Mucosa of stomach (tissue), 1 donor: ENCODE results near the gene ARID3B.

Source experiments
- H3K27me3 ChIP-seq: one replicate; pipeline ENCODE4 v1.7.0; 2013; ENCODE audit warnings: mild to moderate bottlenecking, low read length; ENCODE audit not compliant: control insufficient read depth, insufficient read depth
- H3K36me3 ChIP-seq: one replicate; pipeline ENCODE4 v1.7.0; 2013; ENCODE audit warnings: low read length; ENCODE audit not compliant: control insufficient read depth, insufficient read depth
- H3K4me1 ChIP-seq: one replicate; pipeline ENCODE4 v1.7.0; 2013; ENCODE audit warnings: mild to moderate bottlenecking, low read length; ENCODE audit not compliant: control insufficient read depth, insufficient read depth
- H3K4me3 ChIP-seq: one replicate; pipeline ENCODE4 v1.7.0; 2013; ENCODE audit warnings: low read length
- H3K9ac ChIP-seq: one replicate; pipeline ENCODE4 v1.7.0; 2013; ENCODE audit warnings: mild to moderate bottlenecking, low read length, moderate library complexity
- H3K9me3 ChIP-seq: one replicate; pipeline ENCODE4 v1.7.0; 2013; ENCODE audit warnings: mild to moderate bottlenecking, low read length, moderate library complexity; ENCODE audit not compliant: control insufficient read depth
- donor health status: Pancreatic carcinoma.

ARID3B gene

GRCh38 chr15:74620636-74621545, 79.9 kb downstream of the ARID3B start:
- Histone ChIP-seq H3K9me3 (no peaks in the 10 kb centered on the region), H3K9ac (no peak overlapping the region), H3K4me3 (no peak overlapping the region), H3K27me3 (no peaks in the 10 kb centered on the region), H3K36me3 (peaks cover 50% of the 10 kb centered on the region), H3K4me1 (peaks cover 38% of the 10 kb centered on the region)

GRCh38 chr15:74621546-74621920, 80.5 kb downstream of the ARID3B start:
- H3K9ac ChIP-seq, result no peak overlapping the region
- H3K36me3 ChIP-seq, result peaks cover 57% of the 10 kb centered on the region
- peaks cover 36% of the 10 kb centered on the region for H3K4me1 ChIP-seq
- no peaks in the 10 kb centered on the region for H3K9me3 ChIP-seq
- H3K27me3 ChIP-seq, result no peaks in the 10 kb centered on the region
- H3K4me3 ChIP-seq, result no peak overlapping the region

- Histone ChIP-seq H3K9ac (no peak overlapping the region), H3K9me3 (no peaks in the 10 kb centered on the region)
Observed at GRCh38 chr15:74621936-74622335, 80.9 kb downstream of the ARID3B start.

GRCh38 chr15:74622758-74623157, 81.7 kb downstream of the ARID3B start:
- no peaks in the 10 kb centered on the region for H3K9me3 ChIP-seq
- H3K4me1 ChIP-seq, result peaks cover 23% of the 10 kb centered on the region
- H3K4me3 ChIP-seq, result no peak overlapping the region
- no peak overlapping the region for H3K9ac ChIP-seq
- no peaks in the 10 kb centered on the region for H3K27me3 ChIP-seq
- H3K36me3 ChIP-seq, result peaks cover 58% of the 10 kb centered on the region

More at GRCh38 chr15:74621936-74622335, 80.9 kb downstream of the ARID3B start:
- H3K4me3 ChIP-seq, result no peak overlapping the region
- peaks cover 32% of the 10 kb centered on the region for H3K4me1 ChIP-seq
- H3K36me3 ChIP-seq, result peaks cover 58% of the 10 kb centered on the region
- H3K27me3 ChIP-seq, result no peaks in the 10 kb centered on the region

- H3K9ac ChIP-seq, result no peak overlapping the region
- peaks cover 63% of the 10 kb centered on the region for H3K36me3 ChIP-seq
- H3K4me3 ChIP-seq, result no peak overlapping the region
- H3K4me1 ChIP-seq, result peaks cover 14% of the 10 kb centered on the region
- H3K27me3 ChIP-seq, result no peaks in the 10 kb centered on the region
- H3K9me3 ChIP-seq, result no peaks in the 10 kb centered on the region
Observed at GRCh38 chr15:74624020-74624602, 83.1 kb downstream of the ARID3B start.

GRCh38 chr15:74625693-74626092, 84.7 kb downstream of the ARID3B start:
- Histone ChIP-seq H3K36me3 (peaks cover 59% of the 10 kb centered on the region), H3K9me3 (no peaks in the 10 kb centered on the region)

GRCh38 chr15:74626336-74626735, 85.3 kb downstream of the ARID3B start:
- no peaks in the 10 kb centered on the region for H3K9me3 ChIP-seq
- peaks cover 11% of the 10 kb centered on the region for H3K4me1 ChIP-seq
- H3K27me3 ChIP-seq, result no peaks in the 10 kb centered on the region
- H3K4me3 ChIP-seq, result no peak overlapping the region
- H3K36me3 ChIP-seq, result peaks cover 57% of the 10 kb centered on the region
- H3K9ac ChIP-seq, result no peak overlapping the region

More at GRCh38 chr15:74625693-74626092, 84.7 kb downstream of the ARID3B start:
- H3K27me3 ChIP-seq, result no peaks in the 10 kb centered on the region
- H3K9ac ChIP-seq, result no peak overlapping the region
- H3K4me1 ChIP-seq, result peaks cover 14% of the 10 kb centered on the region
- no peak overlapping the region for H3K4me3 ChIP-seq

- H3K9me3 ChIP-seq, result no peaks in the 10 kb centered on the region
- H3K36me3 ChIP-seq, result peaks cover 53% of the 10 kb centered on the region
- H3K4me1 ChIP-seq, result peaks cover 10% of the 10 kb centered on the region
- H3K9ac ChIP-seq, result no peak overlapping the region
- no peak overlapping the region for H3K4me3 ChIP-seq
- H3K27me3 ChIP-seq, result no peaks in the 10 kb centered on the region
Observed at GRCh38 chr15:74626752-74627692, 86.0 kb downstream of the ARID3B start.

GRCh38 chr15:74627766-74628165, 86.7 kb downstream of the ARID3B start:
- Histone ChIP-seq H3K36me3 (peaks cover 51% of the 10 kb centered on the region), H3K9ac (no peak overlapping the region), H3K4me3 (no peak overlapping the region), H3K27me3 (no peaks in the 10 kb centered on the region), H3K4me1 (peaks cover 10% of the 10 kb centered on the region), H3K9me3 (no peaks in the 10 kb centered on the region)

- H3K36me3 ChIP-seq, result peaks cover 51% of the 10 kb centered on the region
- H3K4me3 ChIP-seq, result no peak overlapping the region
- no peaks in the 10 kb centered on the region for H3K27me3 ChIP-seq
- H3K9ac ChIP-seq, result no peak overlapping the region
- peaks cover 10% of the 10 kb centered on the region for H3K4me1 ChIP-seq
- no peaks in the 10 kb centered on the region for H3K9me3 ChIP-seq
Observed at GRCh38 chr15:74628199-74628598, 87.2 kb downstream of the ARID3B start.

GRCh38 chr15:74628949-74629348, 87.9 kb downstream of the ARID3B start:
- Histone ChIP-seq H3K4me1 (peaks cover 2% of the 10 kb centered on the region), H3K27me3 (no peaks in the 10 kb centered on the region), H3K4me3 (no peak overlapping the region), H3K9ac (no peak overlapping the region), H3K9me3 (no peaks in the 10 kb centered on the region), H3K36me3 (peaks cover 50% of the 10 kb centered on the region)
